Measurements from ENCODE around the gene CDC42.

Gene CDC42

DNA sequence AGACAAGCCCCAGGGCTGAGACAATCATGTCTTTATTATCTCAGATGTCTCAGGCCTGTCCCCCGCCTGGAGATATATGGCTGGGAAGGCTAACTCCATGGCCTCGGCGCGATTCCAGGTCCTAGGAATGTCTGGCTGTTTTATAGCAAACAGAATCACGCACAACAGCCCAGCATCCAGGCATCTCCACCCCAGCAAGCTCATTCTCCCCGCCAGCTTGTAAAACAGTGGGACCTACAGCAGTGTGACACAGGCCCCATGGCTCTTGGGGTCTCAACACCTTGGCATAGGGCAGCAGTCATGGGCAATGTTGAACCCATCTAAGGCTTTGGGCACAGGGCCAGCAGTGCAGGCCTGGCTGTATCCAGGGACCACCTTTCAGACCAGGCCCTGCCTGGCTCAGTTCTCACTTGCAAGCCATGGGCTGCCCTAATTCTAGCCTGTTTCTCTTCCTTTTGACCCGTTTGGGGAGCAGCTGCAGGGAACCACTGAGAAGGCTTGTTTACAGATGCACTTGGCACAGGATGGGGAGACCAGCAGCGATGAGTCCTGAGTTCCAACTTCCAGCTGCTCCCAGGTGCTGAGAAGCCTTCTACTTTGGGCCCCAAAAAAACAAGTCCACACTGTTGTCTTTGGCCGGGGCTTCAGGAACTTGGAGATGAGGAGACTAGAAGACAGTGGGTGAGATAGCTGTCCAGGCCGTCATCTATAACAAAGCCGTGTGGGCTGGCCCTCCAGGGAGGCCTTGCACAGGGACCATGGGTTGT lies 56.0 kb downstream of the CDC42 start:
- DNase-seq (ENCODE audit: low read depth in 2 of 2), result no peak

DNA sequence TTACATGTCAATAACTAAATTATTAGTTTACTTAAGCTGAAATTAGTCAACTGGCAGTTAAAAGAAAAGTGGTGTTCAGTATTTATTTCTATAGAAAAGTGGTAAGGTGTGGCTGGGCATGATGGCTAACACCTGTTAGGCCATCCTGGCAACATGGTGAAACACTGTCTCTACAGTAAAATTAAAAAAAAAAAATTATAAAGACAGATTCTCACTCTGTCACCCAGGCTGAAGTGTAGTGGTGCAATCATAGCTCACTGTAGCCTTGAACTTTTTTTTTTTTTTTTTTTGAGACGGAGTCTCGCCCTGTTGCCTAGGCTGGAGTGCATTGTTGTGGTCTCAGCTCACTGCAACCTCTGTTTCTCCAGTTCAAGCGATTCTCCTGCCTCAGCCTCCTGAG lies 57.5 kb downstream of the CDC42 start:
- DNase-seq (ENCODE audit: low read depth in 2 of 2), result no peak

DNA sequence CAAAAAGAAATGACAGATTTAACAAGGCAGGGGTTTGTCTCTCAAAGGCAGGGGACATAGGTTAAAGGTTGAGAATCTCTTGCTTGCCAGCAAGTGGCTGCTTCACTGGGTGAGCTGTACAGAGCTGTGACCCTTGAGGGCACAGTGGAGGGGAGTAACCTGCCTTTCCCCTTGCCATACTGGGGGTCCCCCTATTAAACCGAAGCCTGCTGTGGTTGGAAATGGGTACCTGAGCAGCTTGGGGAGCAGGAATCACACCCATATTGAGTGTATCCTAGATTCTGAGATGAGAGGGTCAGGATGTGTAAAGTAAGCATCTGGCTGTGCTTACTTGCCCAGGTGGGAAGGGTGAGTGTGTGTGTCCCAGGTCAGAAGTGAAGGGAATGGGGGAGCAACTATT lies 58.6 kb downstream of the CDC42 start:
- DNase-seq (ENCODE audit: low read depth in 2 of 2), result no peak

DNA sequence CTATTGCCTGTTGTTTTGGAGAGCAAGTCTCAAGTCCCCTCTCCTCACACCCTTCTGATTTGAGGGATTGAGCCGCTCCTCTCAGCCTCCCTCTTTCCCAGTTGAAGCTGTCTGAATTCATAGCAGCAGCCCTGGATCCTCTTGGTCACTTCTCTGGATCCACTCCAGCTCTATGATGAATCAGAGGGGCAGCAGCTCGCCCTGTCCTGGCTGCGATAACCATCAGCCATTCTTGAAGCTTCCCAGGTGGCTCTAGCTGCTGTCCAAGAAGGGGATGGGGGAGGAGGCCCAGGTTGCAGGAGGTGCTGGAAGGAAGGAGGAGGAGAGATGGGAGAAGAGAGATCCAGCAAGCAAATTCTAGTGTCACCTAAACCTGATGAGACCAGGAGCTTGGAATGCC lies 59.1 kb downstream of the CDC42 start:
- DNase-seq (ENCODE audit: low read depth in 2 of 2), result no peak

DNA sequence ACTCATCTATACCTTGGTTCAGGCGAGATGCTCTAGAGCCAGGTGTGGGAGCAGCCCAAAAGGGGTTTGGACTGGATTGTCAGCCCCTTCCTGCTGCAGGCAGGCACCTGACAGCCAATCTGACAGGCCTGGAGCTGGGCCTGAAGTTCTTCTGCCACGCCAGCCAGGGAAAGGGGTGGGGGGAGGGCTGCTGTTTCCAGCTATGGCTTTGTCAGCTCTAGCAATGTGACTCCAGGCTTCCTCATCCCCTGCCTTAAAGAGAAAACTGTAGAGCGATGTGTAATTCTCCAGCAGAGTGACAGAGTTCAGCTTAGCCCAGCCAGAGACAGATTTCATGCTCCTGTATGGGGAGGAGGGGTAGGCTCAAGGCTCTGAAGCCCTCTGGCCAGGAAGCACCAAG lies 60.0 kb downstream of the CDC42 start:
- no peak for DNase-seq (ENCODE audit: low read depth in 2 of 2)

DNA sequence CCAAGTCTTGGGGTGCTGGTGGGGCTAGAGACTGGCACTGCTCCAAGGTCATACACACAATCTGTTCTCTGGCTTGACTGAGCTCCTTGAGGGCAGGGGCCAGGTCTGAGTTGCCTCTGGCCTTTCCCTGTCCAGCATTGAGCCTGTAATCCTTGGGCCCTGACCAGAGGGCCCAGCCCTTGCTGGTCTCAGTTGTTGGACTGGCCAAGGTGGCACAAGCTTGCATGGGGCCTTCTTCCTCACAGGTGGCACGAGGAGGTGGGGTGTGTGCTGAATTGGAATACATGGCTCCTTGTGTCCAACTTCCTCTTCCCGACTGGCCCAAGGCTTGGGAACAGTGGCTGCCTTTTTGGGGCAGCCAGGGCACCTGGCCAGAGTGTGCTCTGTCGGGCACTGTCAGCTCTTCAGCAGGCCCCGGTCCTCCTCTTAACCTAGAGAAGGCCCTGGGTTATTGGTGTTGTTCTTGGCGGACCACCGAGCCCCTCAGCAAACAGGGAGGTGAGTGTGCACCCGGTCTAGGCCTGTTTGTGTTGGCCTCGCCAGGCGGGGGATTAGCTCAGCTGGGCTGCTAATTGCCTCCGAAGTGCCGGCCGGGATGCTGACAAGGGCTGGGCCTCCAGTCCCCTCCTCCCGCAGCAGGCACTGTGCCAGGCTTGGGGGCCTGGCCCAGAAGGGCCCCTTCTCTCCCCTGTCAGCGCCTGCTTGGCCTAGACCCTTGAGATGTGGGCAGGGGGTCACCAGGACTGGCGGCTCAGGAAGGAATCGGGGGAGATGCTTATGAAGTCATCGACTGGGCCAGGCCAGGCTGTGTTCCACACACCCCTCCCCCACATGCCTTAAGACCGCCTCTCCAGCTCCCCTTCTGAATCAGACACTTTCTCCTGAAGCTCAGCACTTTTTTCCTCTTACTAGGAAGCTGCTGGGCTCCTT lies 61.8 kb downstream of the CDC42 start:
- DNase-seq (ENCODE audit: low read depth in 2 of 2), result no peak

DNA sequence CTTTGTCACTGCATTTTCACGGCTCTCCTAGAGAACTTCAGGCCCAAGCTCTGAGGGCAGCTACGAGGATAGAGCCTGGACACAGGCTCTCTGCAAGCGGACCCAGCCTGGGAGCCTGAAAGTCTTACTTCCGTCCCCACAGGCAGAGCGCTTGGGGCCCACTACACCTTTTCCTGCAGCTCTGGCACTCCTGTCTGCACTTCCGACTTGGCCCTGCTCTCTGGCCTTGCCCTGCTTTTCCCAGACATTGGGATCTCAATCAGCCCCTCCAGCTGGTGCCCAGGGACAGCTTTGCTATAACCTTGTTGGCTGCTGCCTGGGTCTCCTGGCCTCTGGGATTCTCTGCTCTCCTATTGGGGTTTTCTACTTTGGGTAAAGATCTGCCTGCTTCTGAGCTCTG lies 62.8 kb downstream of the CDC42 start:
- DNase-seq (ENCODE audit: low read depth in 2 of 2), result no peak

DNA sequence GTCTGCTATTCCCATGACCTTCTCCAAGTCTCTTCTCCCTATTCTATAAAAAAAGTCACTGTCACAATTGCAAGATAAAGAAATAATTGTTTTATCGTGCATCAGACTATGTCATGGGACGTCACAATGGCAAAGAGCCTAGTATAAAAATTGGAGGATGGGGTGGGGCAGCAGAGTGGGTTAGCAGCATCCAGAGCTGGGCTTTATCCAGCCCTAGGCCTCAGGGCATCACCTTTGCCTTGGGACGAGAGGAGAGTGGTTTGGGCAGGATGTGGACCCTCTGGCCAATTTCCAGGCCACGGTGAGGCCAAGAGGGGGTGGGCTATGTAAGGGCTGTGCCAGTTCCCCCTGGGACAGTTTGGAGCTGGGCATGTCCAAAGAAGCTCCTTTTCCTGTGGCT lies 64.7 kb downstream of the CDC42 start:
- no peak for DNase-seq (ENCODE audit: low read depth in 2 of 2)

DNA sequence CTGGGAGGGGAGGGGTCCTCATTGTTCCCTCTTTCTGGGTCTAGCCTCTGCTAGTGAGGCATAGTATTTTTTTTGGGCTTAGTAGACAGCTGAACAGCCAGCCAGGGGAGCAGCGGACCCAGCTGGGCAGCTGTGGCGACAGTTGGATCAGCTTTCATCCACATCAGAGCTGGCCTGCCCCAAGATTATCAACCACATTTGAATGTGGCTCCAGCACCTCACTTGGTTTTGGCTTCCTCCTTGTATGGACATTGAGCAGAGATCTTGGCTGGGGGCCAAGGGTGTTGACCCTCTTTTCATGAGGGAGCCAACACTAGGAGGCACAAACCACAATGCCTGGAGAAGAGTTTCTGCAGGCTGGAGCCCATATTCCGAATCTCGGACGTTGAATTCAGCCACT lies 65.3 kb downstream of the CDC42 start:
- no peak for DNase-seq (ENCODE audit: low read depth in 2 of 2)

DNA sequence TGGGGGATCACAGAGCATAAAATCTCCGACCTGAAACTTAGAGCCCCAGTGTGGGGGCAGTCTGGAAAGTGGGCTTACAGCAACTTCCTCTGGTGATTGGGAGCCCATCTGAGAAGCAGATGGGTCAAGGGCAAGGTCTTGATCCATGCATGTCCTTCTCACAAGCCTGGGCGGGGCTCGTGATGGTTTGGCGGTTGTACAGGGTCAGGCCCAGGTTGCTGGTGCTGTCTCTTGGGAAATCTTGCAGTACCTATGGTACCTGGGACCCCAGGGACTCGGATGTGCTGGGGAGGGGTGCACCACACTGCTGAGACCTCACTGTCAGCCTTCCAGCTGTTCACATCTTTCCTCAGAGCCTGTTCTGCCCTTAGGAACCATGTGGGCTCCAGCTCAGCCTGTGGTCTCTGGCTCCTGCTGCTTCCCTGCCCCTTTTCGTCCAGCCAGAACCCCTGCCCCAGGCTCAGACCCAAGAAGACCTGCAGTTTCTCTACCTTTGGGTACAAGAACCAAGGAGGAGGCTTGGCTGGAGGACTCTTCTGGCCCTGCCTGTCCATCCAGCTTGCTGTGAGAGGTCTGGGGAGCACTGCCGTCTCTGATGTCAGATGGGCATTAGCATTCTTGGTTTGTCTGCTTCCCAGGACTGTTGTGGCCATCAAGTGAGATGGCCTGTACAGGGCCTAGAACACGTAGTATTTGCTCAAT lies 65.9 kb downstream of the CDC42 start:
- DNase-seq (ENCODE audit: low read depth in 2 of 2), result no peak

DNA sequence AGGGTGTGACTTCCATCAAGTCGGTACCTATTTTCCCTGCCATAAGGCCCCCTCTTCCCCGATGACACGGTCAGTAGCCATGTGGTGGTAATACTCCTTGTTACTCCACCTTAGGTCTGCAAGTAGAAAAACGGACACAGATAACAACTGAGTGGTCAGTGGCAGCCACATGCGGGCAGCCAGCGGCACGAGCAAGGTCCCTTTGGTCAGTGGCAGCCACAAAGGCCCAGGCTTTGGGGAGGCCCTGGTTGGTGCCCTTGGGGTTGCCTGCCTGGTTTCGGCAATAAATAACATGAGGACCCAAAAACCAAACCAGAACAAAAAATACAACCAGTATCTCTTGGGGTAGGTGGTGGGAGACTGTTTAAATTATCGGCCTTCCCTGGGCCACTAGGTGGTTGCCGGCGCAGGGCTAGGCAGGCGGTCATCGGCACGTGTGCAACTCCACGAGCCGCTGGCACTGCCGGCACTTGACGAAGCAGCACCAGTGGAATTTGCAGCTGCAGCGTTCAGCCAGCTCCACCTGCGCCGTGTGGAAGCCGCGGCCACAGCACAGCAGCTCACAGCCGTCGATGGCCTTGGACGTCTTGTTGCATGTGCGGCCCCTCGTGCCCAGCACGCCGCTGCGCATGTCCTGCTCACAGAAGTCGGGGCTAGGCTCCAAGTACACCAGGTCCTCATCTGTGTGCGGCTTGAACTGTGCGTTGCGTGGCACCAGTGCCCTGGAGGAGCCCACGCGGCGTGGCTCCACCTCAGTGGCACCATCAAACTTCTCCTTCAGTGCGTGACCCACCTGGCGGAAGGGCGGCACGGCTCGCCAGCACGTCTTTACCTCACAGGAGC lies 67.3 kb downstream of the CDC42 start:
- no peak for DNase-seq (ENCODE audit: low read depth in 2 of 2)

DNA sequence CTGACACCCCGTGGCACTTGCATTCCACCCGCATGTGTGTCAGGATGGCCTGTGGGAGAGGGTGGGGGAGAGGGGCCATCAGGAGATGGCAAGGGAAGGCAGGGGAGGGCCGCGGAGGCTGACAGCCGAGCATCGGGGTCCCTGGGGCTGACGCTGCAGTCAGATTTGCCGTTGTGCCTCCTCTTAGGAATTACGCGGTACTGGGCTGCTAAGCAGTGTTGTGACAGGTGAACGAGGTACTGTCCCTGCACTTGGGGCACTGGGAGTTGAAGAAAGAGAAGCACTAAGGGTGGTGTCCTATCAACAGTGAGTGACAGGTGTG lies 67.9 kb downstream of the CDC42 start:
- no peak for DNase-seq (ENCODE audit: low read depth in 2 of 2)

DNA sequence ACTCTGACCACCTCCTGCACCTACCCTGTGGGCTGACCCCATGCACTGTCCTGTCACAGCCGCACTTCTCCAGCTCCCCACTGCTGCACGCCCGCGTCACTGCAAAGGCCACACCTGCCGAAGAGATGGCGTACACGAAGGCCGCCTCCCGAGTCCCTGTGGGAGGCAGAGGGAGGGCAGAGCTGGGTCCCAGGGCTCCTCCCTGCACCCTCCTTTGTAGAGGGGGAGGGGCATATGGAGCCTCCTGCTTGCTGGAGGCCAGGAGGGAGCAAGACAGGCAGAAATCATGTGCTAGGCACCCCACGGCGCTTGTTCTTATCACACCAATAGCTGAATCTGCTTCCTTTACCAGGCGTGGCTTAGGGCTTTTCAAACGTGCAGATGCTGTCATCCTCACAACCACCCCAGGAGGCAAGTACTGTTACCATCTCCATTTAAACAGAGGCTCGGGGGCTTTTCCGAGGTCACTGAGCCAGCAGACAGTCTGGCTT lies 69.0 kb downstream of the CDC42 start:
- no peak for DNase-seq (ENCODE audit: low read depth in 2 of 2)

DNA sequence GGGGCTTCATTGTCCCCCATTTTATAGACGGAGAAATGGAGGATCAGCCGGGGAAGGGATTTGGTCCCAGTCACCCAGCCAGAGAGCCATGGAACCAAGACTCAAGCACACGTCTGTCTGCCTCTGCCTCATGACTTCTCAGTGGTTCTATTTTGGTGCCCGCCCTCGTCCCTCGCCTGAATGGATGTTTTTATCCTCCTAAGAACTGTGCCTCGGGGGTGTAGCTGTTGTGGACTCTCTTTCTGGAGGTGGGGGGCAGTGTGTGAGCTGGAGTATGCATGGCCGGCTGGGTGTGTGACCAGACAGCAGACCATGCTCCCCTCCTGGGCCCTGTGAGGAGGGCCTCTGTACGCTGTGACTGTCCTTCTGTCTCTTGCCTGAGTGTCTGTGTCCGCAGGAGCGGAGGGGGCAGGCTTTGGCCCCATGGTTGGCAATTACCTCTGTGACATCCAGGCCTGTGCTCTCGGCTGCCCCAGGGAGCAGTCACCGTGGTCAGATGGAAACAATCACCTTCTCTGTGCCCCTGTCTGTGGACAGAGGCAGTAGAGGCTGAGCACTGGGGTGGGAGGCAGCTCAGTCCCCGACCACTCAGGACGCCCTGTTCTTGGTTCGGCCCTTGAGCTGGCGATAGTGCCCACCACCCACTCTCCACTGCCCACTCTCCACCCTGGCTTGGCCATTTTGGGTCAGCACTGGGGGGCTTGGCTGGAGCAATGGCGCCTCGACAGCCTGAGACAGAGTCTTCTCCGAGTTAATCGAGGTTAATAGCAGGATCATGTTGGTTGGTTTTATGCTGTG lies 70.0 kb downstream of the CDC42 start:
- DNase-seq (ENCODE audit: low read depth in 2 of 2), result no peak

DNA sequence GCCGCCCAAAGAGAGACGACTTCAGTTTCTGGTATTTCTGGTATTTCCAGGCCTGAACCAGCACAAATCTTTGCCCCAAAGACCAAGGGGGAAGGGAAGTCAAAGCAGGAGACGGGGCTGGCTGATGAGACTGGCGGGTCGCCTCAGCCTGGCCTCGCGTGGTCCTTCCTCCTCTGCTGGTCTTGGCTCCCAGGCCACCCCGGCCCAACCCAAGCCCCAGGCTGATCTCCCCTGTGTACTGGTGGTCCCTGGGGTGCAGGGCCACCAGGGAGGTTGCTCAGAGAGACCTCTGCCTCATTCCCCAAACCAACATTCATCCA lies 70.5 kb downstream of the CDC42 start:
- DNase-seq (ENCODE audit: low read depth in 2 of 2), result no peak

DNA sequence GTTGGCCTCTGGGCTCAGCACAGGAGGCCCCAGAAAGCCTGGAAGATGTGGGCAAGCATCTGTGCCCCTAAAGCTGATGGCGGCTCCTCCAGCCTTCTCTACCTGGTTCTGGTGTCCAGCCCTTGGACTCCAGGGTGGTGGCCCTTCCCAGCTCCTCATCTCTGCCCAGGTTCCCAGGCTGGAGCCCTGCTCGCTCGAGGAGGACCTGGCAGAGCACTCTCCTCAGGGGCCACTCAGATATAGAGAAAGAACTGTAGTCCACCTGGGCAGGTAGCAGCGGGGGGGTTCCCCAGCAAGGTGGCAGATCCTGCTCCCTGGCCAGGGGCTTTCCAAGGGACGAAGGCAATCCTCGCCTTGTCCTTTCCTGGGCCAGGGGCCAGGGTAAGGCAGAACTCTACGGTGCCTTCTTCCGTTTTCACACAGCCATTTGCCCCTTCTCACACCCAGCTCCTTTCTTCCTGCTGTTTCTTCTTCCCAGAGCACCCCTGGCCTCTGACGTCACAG lies 71.4 kb downstream of the CDC42 start:
- DNase-seq (ENCODE audit: low read depth in 2 of 2), result no peak

DNA sequence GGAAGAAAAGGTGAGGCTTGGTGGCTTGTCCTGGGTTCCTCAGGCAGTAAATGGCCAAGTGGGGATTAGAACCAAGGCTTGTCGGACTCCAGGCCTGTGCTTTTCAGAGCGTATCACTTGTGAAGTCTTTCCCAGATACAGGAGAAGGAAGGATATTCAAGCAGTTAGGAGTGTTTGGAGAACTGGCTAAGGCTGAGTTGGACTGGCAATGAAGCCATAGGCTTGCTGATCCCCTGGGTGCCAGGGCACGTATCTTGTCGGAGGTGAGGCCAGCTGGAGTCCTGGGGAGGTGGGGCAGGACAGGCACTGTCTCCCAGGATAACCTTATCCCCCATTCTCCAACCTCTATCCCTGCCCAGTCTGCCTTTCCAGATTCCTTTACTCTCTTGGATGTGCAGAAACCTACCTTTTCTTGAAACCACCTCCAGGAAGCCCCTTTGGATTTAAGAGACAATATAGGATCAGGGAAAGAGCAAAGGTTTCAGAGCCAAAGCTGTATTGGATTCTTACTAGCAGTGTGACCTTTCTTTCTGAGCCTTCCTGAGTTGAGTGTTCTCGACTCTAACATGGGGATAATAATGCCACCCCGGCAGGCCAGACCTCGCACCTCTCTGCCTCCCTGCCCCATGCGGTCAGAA lies 72.2 kb downstream of the CDC42 start:
- no peak for DNase-seq (ENCODE audit: low read depth in 2 of 2)

DNA sequence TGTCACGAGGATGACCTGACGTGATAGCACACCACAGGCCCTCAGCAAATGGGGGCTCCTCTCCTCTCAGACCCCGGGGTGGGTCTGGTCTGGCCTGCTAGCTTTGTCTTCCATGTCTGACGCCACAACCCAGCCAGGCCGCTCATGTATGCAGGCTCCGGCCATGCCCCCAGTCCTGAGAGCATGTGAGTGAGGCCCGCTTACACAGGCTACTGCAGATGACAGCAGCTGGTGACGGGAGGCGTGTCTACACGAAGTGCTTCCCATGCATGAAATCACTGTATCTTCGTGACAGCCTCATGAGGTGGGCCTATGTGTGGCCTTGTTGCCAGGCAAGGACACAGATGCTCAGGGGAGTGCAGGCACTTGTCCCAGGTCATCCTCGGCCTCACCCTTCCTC lies 74.0 kb downstream of the CDC42 start:
- DNase-seq (ENCODE audit: low read depth in 2 of 2), result no peak

DNA sequence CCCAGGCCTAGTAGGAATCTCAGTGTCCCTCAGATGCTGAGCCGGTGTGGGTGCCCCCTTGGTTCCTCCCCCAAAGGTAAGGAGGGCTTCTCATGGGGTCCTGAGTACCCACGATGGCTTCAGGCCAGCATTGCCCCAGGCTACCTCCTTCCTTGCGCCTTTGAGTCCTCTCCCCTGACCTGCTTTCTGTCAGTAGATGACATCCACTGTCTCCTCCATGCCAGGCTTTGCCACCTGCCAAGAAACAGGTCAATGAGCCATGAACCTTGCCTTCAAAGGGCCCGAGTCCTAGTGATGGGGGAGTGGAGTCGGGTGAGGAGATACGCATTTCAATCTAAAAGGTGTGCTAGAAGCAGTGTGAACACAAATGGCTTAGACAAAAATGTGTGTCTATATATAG lies 74.7 kb downstream of the CDC42 start:
- DNase-seq (ENCODE audit: low read depth in 2 of 2), result no peak

DNA sequence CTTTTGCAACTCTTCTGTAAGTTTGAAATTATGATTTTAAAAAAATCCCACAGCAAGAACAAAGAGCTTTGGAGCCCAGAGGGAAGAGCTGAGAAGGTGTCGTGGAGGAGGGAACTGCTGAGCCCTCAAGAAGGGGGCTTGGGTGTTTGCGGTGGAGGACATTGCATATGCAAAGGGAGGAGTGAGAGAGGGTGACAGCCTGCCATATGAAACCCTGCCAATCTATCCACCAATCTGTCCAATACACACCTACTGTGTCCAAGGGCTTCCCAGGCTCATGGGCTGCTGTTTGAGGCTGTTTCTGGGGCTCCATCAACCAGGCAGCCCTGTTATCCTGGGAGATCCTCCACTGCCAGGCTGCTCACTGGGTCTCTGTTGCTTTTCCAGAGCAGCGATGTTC lies 75.2 kb downstream of the CDC42 start:
- no peak for DNase-seq (ENCODE audit: low read depth in 2 of 2)

Data from stimulated activated CD8-positive, alpha-beta memory T cell treated with anti-CD3 and anti-CD28 coated beads, Interleukin-7, amount 100 ng/mL, for 4 hours (primary cell).